Measurements from ENCODE around the gene GBE1.

GBE1 gene

DNA sequence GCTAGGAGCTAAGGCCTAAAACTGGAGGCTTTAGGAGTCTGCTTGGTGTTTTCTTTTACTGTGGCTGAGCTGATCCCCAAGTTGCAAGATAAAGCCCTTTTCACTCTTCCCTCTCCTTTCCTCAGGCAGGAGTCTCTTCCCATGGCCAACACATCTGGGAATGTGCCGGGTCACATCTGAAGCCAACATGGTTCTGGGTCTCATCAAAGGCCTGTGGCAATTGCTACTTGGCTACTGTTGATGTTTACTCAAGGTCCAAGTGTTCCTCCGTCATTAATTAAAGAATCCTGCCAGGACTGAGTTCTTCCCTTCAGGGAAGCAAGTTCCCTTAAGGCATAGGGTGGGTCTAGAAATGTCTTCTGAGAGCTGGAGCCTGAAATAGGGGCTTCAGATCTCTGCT is 230.2 kb downstream of the GBE1 start:
- H3K4me1 ChIP-seq (ENCODE audit: insufficient read depth, low read length): 0 out of 2 replicates have a peak, but pooled peaks cover under 1% of the 10 kb centered on the region
- H3K27ac ChIP-seq (ENCODE audit: low read depth, low read length): no peak overlapping the region
- no peaks in the 10 kb centered on the region; the same call in 1 of the 2 replicates for H3K36me3 ChIP-seq (ENCODE audit: insufficient read depth, low read length)
- WGBS: 94% methylated on average over 2 of the region's 2 CpGs
- no peak overlapping the region for H3K9ac ChIP-seq (ENCODE audit: low read depth, low read length)
- H3K27me3 ChIP-seq (ENCODE audit: insufficient read depth, low read length): no peaks in the 10 kb centered on the region
- no peak overlapping the region for H3K4me3 ChIP-seq (ENCODE audit: low read length)
- no peaks in the 10 kb centered on the region for H3K9me3 ChIP-seq (ENCODE audit: insufficient read depth, low read depth, low read length)

- Histone ChIP-seq H3K4me1 (ENCODE audit: insufficient read depth, low read length) (no peaks in the 10 kb centered on the region), H3K36me3 (ENCODE audit: insufficient read depth, low read length) (no peaks in the 10 kb centered on the region; the same call in 1 of the 2 replicates), H3K9ac (ENCODE audit: low read depth, low read length) (no peak overlapping the region), H3K4me3 (ENCODE audit: low read length) (no peak overlapping the region), H3K27ac (ENCODE audit: low read depth, low read length) (no peak overlapping the region), H3K9me3 (ENCODE audit: insufficient read depth, low read depth, low read length) (no peaks in the 10 kb centered on the region), H3K27me3 (ENCODE audit: insufficient read depth, low read length) (no peaks in the 10 kb centered on the region)
- WGBS: 98% methylated on average over 4 of the region's 4 CpGs
Observed at GRCh38 chr3:81530180-81530939, 231.1 kb downstream of the GBE1 start.

DNA sequence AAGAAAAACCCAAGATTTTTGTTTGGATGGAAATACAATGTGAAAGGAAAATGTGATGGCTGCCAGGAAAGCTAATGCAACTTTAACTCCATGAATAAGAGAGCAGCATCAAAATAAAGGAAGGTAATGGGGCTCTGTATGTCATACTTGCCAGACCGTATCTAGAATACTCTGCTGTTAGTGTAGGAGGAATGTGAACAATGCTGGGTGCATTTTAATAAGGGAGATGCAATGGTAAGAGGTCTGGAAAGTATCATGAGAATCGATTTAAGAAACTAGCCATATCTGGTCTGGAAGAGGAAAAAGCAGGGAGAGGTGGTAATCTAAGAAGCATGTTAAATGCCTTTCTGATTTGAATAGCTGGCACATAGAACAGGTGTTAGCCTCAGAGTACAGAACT is 239.6 kb downstream of the GBE1 start:
- Histone ChIP-seq H3K4me1 (ENCODE audit: insufficient read depth, low read length) (no peaks in the 10 kb centered on the region), H3K9ac (ENCODE audit: low read depth, low read length) (no peak overlapping the region), H3K27me3 (ENCODE audit: insufficient read depth, low read length) (no peaks in the 10 kb centered on the region), H3K36me3 (ENCODE audit: insufficient read depth, low read length) (no peaks in the 10 kb centered on the region), H3K9me3 (ENCODE audit: insufficient read depth, low read depth, low read length) (no peaks in the 10 kb centered on the region), H3K4me3 (ENCODE audit: low read length) (no peak overlapping the region), H3K27ac (ENCODE audit: low read depth, low read length) (no peak overlapping the region)
- WGBS: 91% methylated on average over 2 of the region's 2 CpGs

DNA sequence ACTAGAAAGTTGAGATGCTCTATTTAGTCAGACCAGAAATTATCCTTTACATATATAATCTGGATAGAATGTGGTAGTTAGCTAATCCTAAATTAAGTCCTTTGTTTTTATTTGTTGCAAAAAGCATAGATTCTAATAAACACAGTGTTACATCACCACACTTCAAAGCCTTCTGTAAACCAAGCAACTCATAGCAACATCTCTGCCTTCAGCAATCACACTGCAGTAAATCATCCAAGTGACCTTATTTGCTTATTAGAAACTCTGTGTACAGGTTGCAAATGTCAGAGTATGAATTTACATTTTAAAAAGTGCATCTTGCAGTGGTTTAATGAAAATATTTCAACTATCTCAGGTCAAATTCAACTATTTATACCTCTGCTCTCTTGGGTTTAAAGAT is 242.5 kb downstream of the GBE1 start:
- H3K27ac ChIP-seq (ENCODE audit: low read depth, low read length): no peak overlapping the region

DNA sequence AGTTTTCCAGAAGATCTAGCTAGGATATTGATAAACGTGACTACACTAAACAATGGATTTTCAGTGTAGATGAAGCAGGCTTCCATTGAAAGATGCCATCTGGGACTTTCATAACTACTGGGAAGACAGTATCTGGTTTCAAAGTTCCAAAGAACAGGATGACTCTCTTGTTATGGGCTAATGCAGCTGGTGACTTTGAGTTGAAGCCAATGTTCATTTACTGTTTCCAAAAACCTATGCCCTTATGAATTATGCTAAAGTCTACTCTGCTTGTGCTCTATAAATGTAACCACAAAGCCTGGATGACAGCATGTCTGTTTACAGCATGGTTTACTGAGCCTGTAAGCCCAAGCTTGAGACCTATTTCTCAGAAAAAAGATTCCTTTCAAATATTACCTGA is 245.4 kb downstream of the GBE1 start:
- Histone ChIP-seq H3K27ac (ENCODE audit: low read depth, low read length) (no peak overlapping the region), H3K4me1 (ENCODE audit: insufficient read depth, low read length) (no peaks in the 10 kb centered on the region), H3K27me3 (ENCODE audit: insufficient read depth, low read length) (no peaks in the 10 kb centered on the region), H3K4me3 (ENCODE audit: low read length) (no peak overlapping the region), H3K9me3 (ENCODE audit: insufficient read depth, low read depth, low read length) (no peaks in the 10 kb centered on the region), H3K9ac (ENCODE audit: low read depth, low read length) (no peak overlapping the region), H3K36me3 (ENCODE audit: insufficient read depth, low read length) (no peaks in the 10 kb centered on the region)
- WGBS: 97% methylated on average over 1 of the region's 1 CpG

More for the DNA sequence above, 242.5 kb downstream of the GBE1 start:
- no peaks in the 10 kb centered on the region for H3K36me3 ChIP-seq (ENCODE audit: insufficient read depth, low read length)
- no peak overlapping the region for H3K4me3 ChIP-seq (ENCODE audit: low read length)
- H3K9ac ChIP-seq (ENCODE audit: low read depth, low read length): no peak overlapping the region
- H3K4me1 ChIP-seq (ENCODE audit: insufficient read depth, low read length): no peaks in the 10 kb centered on the region
- no peaks in the 10 kb centered on the region for H3K9me3 ChIP-seq (ENCODE audit: insufficient read depth, low read depth, low read length)
- H3K27me3 ChIP-seq (ENCODE audit: insufficient read depth, low read length): no peaks in the 10 kb centered on the region

DNA sequence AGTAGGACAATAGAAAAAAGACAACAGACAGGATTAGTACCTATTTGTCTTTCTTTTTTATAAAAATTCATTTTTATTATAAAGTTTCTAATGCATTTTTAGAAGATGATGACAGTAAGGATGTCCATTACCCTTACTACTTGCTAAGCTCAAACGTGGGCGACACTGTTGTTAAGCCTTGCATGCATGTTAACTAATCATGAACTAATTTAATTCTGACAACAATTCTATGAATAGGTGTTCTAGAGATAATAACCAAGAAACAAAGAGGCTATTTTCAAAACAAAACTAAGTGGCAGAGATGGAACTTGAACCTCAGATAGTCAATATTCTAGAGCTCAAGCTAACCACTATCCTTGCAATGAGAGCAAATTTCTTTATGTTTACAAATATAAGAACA is 247.9 kb downstream of the GBE1 start:
- no peak overlapping the region for H3K9ac ChIP-seq (ENCODE audit: low read depth, low read length)
- 72% methylated on average over 2 of the region's 2 CpGs for WGBS
- H3K4me1 ChIP-seq (ENCODE audit: insufficient read depth, low read length): peaks cover 4% of the 10 kb centered on the region; the same call in 1 of the 2 replicates
- H3K27ac ChIP-seq (ENCODE audit: low read depth, low read length): no peak overlapping the region
- no peaks in the 10 kb centered on the region for H3K9me3 ChIP-seq (ENCODE audit: insufficient read depth, low read depth, low read length)
- no peaks in the 10 kb centered on the region for H3K36me3 ChIP-seq (ENCODE audit: insufficient read depth, low read length)
- H3K27me3 ChIP-seq (ENCODE audit: insufficient read depth, low read length): no peaks in the 10 kb centered on the region
- H3K4me3 ChIP-seq (ENCODE audit: low read length): no peak overlapping the region

DNA sequence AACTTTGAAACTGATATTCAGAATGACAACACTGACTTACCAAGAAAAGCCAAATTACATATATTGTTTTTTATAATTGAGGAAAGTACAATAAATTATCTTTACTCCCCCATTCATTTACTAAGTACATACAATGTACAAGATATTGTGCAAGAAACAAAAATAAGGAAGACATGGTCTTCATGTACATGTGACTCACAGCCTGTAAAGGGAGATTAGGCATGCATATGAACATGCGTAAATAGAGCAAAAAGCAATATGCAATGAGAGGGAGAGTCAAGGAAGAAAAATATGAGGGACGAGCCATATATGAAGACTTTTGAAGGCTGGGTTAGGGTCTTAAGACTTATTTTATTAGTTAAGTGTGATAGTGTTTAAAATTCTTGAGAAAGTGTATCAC is 258.4 kb downstream of the GBE1 start:
- Histone ChIP-seq H3K9me3 (ENCODE audit: insufficient read depth, low read depth, low read length) (0 out of 2 replicates have a peak, but pooled peaks cover 2% of the 10 kb centered on the region), H3K4me3 (ENCODE audit: low read length) (no peak overlapping the region), H3K27ac (ENCODE audit: low read depth, low read length) (no peak overlapping the region), H3K9ac (ENCODE audit: low read depth, low read length) (no peak overlapping the region), H3K36me3 (ENCODE audit: insufficient read depth, low read length) (no peaks in the 10 kb centered on the region), H3K27me3 (ENCODE audit: insufficient read depth, low read length) (no peaks in the 10 kb centered on the region), H3K4me1 (ENCODE audit: insufficient read depth, low read length) (no peaks in the 10 kb centered on the region)
- 95% methylated on average over 2 of the region's 2 CpGs for WGBS

DNA sequence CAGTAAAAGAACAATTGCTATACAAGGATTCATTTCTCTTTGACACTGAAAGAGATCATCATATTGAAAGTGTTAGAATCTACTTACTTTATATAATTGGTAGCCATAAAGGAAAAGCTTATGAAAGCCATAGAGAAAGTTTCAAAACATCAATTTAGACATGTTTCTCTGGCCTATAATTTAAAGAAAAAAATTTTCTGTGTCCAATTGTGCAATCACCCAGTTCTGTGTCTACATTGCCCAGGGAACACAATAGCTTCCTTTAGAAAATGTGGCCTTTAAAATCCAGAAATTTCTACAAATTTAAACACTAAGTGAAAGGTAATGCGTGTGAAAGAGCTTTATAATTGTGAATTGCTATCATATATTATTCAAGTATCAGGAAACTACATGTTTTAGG is 259.2 kb downstream of the GBE1 start:
- Histone ChIP-seq H3K9ac (ENCODE audit: low read depth, low read length) (no peak overlapping the region), H3K36me3 (ENCODE audit: insufficient read depth, low read length) (no peaks in the 10 kb centered on the region), H3K4me3 (ENCODE audit: low read length) (no peak overlapping the region), H3K27ac (ENCODE audit: low read depth, low read length) (no peak overlapping the region), H3K4me1 (ENCODE audit: insufficient read depth, low read length) (no peaks in the 10 kb centered on the region), H3K9me3 (ENCODE audit: insufficient read depth, low read depth, low read length) (0 out of 2 replicates have a peak, but pooled peaks cover 2% of the 10 kb centered on the region), H3K27me3 (ENCODE audit: insufficient read depth, low read length) (no peaks in the 10 kb centered on the region)
- 60% methylated on average over 1 of the region's 1 CpG for WGBS

DNA sequence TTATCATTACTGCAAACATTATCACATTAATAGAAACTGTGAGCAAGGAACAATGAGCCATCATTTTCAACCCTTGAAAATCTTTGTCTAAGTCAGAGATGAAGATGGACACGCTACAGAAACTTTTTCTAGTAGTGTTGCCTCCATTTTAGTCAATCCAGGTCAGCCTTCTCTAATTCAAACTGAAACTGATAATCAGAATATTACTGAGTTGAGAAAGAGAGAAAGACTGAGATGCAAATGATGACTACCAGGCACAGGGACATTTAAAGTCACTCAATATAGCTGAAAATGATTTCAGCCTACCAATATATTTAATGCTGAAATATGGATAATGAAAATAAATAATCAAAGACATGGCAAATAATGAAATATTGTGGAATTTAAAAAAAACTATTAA is 261.4 kb downstream of the GBE1 start:
- Histone ChIP-seq H3K36me3 (ENCODE audit: insufficient read depth, low read length) (no peaks in the 10 kb centered on the region), H3K27me3 (ENCODE audit: insufficient read depth, low read length) (no peaks in the 10 kb centered on the region), H3K9ac (ENCODE audit: low read depth, low read length) (no peak overlapping the region), H3K9me3 (ENCODE audit: insufficient read depth, low read depth, low read length) (0 out of 2 replicates have a peak, but pooled peaks cover 2% of the 10 kb centered on the region), H3K4me3 (ENCODE audit: low read length) (no peak overlapping the region), H3K27ac (ENCODE audit: low read depth, low read length) (no peak overlapping the region), H3K4me1 (ENCODE audit: insufficient read depth, low read length) (no peaks in the 10 kb centered on the region)
- WGBS: 100% methylated on average over 1 of the region's 1 CpG

DNA sequence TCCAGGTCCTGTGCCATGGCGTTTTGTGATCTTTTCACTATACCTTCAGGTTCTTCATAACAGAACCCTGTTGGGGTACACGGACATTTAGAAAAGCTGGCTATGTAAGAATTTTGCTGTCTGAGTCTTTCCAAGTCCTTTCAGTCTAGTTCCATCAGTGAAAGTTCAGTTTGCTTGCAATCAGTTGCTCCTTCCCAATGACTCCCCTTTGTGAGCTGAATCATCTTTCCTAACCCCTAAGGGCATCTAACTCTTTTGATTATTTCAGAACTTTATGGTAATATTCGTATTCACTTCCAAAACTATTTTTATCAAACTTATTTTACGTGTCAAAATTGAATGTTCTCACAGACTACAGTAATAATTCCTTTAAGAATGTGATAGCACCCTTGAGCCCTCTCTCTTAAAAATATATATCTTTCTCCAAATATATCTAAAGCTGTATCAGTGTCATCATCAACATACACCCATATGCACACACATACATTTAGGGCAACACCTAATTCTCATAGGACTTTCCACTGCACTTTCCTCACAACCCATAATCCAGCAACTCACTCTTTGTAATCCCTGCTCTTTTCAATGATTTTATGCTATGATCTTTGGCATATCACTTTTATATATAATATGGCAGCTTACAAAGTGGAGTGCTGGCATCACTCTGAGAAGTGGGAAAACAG is 263.7 kb downstream of the GBE1 start:
- Histone ChIP-seq H3K9me3 (ENCODE audit: insufficient read depth, low read depth, low read length) (no peaks in the 10 kb centered on the region), H3K4me1 (ENCODE audit: insufficient read depth, low read length) (no peaks in the 10 kb centered on the region), H3K36me3 (ENCODE audit: insufficient read depth, low read length) (no peaks in the 10 kb centered on the region), H3K27me3 (ENCODE audit: insufficient read depth, low read length) (no peaks in the 10 kb centered on the region), H3K4me3 (ENCODE audit: low read length) (no peak overlapping the region), H3K27ac (ENCODE audit: low read depth, low read length) (no peak overlapping the region), H3K9ac (ENCODE audit: low read depth, low read length) (no peak overlapping the region)
- WGBS: 91% methylated on average over 4 of the region's 4 CpGs

DNA sequence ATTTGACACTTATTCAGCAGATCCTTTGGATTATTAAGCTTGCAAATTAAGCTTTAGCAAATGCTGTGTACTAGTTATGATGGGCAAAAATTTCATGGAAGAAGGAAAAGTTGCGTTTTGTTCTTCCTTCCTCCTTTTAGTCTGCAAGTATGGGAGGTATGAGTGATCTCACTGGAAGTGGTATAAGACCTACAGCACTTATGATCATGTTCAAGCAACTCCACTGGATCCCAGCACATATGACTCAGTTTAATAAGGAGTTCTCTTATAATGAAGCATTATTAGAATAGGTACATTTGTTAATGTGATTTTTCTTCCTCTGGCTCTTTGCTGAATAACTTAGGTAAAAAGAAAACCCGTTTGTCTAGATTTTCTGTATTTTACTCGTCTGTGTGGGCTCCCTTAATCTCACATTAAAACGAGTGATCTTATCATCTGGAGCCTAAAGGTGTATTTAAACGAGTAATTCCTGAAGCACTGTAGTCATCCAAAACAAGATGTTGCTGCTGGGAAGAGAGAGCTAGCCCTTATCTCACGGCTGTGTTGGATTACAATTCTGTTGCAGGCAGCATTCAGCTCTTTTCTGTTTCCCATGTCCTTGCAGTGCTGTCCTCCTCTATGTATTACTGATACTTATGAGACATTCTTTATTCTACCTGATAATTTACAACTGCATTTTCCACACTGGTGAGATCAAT is 264.9 kb downstream of the GBE1 start:
- no peaks in the 10 kb centered on the region for H3K4me1 ChIP-seq (ENCODE audit: insufficient read depth, low read length)
- H3K9me3 ChIP-seq (ENCODE audit: insufficient read depth, low read depth, low read length): no peaks in the 10 kb centered on the region
- no peak overlapping the region for H3K9ac ChIP-seq (ENCODE audit: low read depth, low read length)
- H3K4me3 ChIP-seq (ENCODE audit: low read length): no peak overlapping the region
- H3K27me3 ChIP-seq (ENCODE audit: insufficient read depth, low read length): no peaks in the 10 kb centered on the region
- no peak overlapping the region for H3K27ac ChIP-seq (ENCODE audit: low read depth, low read length)
- H3K36me3 ChIP-seq (ENCODE audit: insufficient read depth, low read length): no peaks in the 10 kb centered on the region
- 88% methylated on average over 6 of the region's 6 CpGs for WGBS
